Stimulated activated CD4-positive, alpha-beta T cell treated with anti-CD3 and anti-CD28 coated beads, Interleukin-15, amount 100 ng/mL, for 24 hours (primary cell): ENCODE measurements around the gene ATP10A.

Experiments used
- DNase-seq: peaks from one replicate; pipeline ENCODE4 v3.0.0-alpha.2; 2020

ATP10A gene

DNA sequence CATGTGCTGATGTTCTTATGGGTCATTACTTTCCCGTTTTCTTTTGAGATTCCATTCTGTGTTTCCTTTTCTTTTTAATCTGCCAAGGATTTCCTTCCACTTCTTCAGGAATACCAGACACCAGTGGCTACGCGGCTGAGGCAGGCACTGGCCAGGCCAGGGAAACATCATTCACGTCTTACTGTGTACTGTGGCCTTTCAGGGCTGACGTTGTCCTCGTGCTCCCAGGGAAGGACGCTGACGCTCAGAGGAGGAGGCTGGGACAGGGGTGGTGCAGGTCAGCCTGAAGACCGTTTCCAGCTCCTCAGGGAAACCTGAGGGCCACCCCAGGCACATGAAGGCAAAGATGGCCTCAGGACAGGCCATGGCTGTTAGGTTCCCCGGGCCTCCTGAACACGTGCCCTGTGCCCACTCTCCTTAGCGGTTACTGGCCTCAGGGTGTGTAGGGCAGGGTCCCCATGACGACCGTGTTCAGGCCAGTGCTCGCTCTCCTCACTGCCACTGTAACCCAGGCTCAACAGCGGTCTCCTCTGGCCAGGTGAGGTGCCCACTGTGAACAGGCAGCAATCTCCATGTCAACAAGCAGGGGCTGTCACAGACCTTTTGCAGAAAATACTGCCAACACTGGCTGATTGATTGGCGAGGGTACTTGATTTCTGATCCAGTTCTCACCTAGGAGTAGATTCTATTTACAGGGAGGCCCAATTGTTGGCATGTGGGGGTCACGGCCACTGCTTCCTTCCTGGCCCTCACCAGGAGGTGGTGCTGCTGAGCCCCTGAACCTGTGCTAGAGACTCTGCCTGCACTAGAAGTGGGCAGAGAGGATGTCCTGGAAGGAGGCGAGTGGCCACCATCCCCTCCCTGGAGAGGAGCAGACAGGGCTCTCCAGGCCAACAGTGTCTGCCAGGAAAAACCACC, 169.5 kb downstream of the ATP10A start:
- peak; percentile 46 for DNase-seq

GRCh38 chr15:25691544-25692430, 171.3 kb downstream of the ATP10A start:
- DNase-seq, result no peak

GRCh38 chr15:25690673-25691543, 172.2 kb downstream of the ATP10A start:
- DNase-seq, result no peak

DNA sequence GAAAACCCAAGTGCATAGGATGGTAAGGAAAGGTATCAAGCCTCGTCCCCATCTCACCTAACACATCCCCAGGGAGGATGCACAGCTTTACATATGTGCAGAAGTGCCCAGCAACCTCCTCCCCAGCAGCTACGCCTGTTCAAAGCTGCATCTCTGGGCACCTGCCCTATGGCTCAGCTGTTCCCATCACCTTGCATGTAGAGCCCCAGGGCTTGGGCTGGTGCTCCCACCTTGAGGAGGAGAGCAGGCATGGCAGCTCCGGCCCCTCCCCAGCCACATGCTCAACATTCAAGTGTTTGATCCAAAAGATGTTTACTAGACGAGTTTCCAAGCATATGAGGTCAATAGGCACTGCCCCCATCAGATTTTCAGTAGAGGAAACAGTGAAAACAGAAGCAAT, 173.5 kb downstream of the ATP10A start:
- no peak for DNase-seq

DNA sequence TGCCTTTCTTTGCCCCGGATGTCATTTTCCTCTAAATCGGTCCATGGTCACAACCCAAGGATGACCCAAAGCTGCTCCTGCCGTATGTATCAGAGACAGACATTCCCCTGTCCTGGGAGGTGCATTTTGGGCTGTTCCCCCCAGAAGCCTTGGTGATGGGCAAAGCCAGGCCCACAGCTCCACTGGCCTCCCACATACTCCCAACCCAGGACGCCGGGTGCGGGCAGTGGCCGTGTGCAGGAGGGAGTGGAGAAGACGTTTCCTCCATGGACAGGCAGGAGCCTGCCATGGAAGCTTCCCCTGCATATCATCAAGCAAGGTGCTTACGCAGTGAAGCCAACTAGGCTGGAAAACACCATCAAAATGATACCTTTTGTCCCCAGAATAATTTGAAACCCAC, 175.0 kb downstream of the ATP10A start:
- no peak for DNase-seq

DNA sequence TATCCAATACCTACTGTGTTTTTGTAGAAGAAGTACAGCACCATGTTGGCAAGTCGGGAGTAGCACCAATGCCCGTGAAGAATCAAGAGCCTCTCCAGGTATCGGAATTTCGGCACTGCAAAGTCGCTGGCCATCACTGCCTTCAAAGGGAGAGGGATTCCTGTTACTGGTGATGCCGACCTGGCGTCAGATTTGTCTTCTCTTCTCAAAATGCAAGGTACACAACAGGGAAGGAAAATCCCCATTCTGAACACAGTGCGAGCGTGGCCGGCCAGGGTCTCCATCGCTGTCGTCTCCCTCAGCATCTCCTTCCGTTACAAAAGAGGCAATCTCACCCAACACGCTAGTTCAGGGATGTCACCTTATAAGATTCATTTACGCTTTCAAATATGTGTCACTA, 175.4 kb downstream of the ATP10A start:
- no peak for DNase-seq

GRCh38 chr15:25687276-25687675, 175.9 kb downstream of the ATP10A start:
- DNase-seq, result no peak

DNA sequence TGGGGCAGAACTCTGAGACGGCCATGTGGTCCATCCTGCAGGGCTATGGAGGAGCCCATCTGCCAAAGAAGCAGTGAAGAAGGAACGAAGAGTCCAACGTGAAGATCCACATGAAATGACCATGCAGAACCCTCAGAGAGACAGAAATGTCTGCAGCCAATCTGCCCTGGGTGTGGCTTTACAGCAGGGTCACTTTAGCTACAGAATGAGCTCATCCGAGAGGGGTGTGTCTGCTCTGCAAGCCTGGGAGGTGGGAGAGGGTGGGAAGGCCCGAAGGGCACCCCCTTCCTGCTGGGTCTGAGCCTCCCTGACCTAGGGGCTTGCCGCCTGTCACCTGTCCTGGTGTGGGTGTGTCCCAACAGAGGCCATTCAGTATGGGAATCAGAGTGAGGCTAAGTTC, 176.3 kb downstream of the ATP10A start:
- DNase-seq, result no peak

DNA sequence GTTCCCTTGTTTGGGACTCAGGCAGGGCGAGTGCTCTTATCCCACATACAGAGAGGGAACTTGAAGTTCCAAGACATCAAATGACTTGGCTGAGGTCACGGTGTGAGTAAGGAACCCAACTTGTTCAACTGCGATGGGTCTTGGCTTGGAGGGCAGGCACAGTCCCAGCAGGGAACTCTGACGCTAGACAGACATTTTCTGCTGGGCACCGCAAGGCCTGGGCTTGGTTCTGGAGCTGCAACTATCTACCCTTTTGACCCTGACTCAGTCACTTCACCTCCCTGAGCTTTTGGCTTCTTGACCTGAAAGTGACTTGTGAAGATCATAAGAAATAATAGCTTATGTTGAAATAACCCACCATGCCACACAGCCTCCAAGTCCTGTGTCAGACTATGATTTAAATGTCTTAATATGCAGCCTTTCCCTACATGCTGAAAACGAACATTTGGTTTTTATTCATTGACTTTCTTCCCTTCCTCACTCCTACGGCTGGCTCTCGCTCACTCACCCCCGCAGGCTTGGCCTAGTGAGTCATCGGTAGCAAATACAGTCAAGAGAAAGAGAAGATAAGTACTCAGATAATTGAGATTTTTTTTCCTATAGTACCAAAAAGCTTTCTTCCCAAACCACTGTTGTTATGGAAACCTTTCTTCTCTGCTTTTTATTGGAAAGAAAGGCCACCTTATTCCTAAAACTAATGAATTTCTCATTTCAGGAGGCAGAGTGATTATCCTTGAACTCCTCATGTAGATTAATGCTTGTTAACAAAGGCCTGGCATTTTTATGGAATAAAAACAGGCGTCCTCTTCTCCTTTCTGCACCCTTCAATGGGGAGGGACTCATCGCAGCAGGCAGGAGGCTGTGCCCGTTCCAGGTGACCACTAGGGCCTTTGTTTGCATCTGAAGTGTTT, 178.4 kb downstream of the ATP10A start:
- DNase-seq, result no peak

DNA sequence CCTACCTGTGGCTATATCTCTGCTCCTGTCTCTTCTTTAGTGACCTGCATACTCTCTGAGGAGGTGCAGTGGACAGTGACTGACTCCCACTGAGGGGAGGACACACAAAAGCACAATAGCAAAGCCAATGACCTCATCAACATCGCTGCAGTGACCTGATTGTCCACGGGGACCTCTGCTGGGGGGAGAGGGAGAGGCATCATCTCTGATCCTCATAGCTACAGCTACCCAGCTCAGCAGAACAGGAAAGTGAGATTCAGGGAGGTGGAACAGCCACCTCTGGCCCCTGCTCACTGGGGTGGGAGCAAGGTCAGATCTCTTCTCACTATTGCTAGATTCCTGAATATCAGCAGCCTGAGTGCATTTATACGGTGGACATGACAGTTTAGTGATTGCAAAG, 179.2 kb downstream of the ATP10A start:
- DNase-seq, result no peak

- no peak for DNase-seq
Measured at GRCh38 chr15:25683415-25683814, 179.7 kb downstream of the ATP10A start.

DNA sequence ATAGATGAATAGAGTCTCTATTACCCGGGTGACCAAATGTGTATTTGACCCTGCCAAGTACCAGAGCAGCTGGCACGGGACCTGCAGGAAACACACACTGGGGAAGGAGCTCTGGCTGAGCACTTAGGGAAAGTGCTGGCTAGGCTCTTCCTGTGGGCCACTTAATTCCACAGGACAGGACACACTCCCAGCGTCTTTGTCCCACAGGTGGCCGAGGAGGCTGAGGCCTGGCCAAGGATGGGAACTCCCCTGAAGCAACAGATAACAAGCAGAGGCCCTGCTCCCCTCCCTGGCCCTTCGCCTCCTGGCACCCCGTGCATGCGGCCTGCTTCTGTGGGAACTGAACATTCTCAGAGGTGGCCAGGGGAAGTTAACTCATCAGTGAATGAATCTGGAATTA, 180.8 kb downstream of the ATP10A start:
- no peak for DNase-seq

DNA sequence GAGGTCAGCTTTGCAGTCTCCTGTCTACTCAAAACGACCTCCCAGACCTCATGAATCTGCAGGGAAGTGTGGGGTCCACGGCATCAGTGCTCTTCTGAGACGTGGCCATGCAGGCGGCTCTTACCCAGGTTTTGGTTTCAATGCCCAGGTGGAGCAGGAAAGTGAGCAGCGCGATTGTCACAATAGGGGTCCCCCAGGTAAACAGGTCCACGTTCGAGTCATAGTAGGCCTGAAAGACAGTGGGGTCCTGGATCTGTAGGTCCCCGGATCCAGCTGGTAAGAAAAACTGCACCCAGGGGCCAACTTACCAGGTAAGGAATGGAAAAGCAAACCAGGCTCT, 182.5 kb downstream of the ATP10A start:
- no peak for DNase-seq

- no peak for DNase-seq
Measured at GRCh38 chr15:25679964-25680685, 183.0 kb downstream of the ATP10A start.

DNA sequence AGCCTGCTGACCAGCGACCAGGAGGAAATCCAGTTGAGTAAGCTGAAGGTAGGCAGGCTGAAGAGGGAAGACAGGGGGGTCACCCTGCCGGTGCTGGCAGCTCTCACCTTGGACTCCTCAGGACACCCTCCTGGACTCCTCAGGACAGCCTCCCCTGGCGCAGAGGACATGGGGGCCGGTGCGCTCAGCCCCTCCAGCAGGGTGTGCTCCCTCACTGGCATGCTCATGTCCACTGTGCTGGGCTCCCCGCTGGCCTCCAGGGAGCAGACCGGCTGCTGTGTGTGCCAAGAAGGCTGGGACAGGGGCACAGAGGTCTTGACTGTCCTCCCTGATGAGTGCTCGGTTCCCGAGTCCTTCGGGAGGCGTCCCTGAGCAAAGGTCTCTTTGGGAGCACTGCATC, 183.6 kb downstream of the ATP10A start:
- DNase-seq, result no peak

GRCh38 chr15:25678500-25678855, 184.6 kb downstream of the ATP10A start:
- no peak for DNase-seq

GRCh38 chr15:25677719-25678499, 185.2 kb downstream of the ATP10A start:
- no peak for DNase-seq

DNA sequence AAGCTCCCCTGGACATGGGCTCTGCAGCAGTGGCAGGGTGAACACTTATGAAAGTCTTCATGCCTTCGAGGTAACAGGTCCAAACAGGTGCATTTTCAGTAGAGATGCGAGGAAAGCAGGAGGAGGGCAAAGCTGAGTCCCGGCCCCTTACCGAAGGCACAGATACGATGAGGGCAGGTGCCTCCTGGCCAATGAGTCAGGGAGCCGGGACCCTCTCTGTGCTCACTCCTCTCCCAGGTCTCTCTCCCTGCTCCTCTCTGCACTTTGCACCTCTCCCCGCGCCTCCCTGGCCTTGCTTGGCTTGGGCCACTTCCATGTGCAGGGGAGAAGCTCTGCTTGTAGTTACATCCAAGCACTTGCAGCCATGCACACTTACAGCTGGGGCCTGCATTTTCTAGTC, 187.1 kb downstream of the ATP10A start:
- DNase-seq, result no peak

GRCh38 chr15:25675396-25675795, 187.7 kb downstream of the ATP10A start:
- no peak for DNase-seq

DNA sequence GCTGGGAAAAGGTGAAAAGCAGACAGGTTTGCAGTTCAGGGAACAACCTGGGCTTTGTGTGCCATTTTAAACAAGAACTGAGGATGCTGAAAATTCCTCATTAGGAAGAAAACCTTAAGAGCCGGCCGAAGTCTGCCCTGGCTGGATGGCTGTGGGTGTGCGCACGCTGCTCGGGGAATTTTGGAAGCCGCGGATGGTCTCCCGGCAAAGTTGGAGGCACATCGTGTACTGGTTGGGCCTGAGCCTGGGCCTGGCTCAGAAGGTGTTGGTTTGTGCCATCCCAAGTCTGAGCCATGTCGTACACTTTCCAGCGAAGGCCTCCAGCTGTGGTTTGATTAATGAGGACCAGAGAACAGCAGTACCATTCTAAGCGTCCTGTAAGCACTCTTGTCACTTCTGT, 188.2 kb downstream of the ATP10A start:
- DNase-seq, result no peak

DNA sequence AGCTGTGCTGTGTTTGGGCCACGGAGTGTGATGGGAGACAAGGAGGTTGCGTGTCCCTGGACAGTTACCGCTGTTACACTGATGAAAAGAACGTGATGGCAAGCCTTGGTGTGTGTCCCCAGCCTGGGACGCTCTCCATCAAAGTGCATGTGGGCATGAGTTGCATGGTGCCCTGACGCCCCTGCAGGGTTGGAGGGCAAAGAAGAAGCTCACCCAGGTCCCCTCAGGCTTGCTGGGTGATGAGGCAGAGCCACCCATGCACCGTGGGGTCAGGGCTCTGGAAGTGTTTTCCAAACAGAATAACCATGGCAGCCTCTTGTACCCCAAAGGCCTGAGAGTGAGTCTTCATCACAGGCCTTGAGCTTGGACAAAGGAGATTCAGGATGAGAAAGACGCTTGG, 189.2 kb downstream of the ATP10A start:
- DNase-seq, result no peak
